HG03575 (cell line): ENCODE results near the gene FMN2.
"Not testable (repeated sequence)": the region's sequence is repeated elsewhere in the genome, so short reads cannot be mapped to it uniquely, and the experiment has no call there.

Experiments
- ATAC-seq: cut with Tn5 transposase; IDR thresholded peaks from one replicate; pipeline ENCODE4 v1.9.1; 2021; ENCODE audit not compliant: unreplicated experiment, insufficient number of reproducible peaks, low FRiP score; ENCODE audit errors: extremely low read depth

The FMN2 gene

DNA sequence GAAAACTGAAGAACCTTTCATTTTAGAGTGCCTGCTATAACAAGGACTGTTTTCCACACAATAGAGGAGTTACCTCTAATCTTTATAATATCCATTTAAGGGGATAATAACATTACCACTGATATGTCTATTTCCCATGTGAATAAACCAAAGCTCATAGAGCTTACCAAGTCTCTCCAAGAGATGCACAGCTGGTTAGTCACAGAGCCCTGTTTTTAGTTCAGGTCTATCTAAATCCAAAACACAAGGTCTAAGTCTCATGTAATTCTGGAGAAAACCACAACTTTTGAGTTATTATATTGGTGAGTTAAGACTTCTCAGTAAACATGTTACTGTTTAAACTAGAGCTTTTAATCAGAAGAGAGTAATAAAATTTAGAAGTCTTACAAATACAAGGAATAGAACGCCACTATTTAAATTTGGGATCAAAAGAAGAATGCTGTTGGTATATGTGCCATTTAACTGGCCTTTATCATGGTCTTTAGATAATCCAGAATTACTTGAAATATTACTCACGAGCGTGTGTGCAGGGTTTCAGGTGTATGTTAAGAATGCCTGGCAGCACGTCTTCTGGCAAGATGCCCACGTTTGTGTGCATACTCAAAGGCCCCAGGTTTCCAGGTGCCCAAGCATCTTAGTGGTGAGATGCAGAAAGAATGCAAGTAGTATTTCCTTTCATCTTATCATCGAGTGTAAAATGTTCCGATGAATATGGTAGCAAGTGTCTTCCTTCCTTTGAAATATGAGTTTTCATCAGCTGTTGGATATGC lies 190.6 kb downstream of the FMN2 start:
- ATAC-seq: no peak

DNA sequence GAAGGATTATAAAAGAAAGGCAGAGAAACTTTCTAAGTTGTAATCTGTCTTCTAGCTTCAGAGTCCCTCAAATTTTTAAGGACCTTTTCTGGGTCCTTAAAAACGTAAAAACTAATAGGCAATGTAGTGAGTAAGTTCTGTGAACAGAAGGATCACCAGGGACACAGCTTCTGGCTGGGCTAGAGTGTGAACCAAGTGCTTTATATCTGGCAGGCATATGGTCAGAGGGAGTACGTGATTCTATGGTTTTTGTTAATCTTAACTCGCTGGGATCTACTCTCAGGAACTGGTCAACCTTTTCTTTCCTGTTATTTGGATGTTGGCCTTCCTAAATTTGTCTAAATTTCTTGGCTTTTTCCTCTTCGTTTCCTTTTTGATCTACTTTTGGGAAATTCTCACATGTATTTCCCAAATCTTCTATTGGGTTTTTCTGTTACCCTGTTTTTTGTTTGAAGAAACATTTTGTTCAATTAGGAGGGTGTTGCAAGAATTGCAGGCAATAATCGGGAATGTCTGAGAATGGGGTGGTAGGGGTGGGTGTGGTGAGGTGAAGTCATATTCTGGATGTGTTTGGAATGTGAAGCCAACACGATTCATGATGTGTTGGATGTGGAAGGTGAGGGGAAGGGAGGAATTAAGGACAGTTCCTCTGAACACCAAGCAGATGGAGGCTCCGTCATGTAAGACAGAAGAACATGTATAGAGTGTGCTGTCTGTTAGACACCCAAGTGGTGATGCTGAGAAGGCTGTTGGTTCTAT lies 193.2 kb downstream of the FMN2 start:
- ATAC-seq: no peak

DNA sequence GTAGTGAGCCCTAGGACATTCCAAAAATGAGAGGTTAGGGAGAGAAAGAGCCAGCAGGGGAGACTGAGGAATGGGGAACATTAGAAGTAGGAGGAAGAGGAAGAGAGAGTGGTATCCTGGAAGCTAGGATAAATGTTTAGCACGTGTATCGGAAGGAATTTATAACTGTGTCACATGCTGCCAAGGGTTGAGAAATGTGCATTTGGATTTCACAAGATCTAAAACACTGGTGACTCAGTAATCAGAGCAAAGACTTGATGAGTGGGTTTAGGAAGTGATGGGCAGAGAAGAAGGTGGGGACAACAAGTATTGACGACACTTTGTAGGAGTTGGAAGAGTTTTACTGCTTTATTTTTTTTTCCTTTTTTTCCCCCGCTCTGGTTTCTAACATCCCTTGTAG lies 193.9 kb downstream of the FMN2 start:
- no peak for ATAC-seq

DNA sequence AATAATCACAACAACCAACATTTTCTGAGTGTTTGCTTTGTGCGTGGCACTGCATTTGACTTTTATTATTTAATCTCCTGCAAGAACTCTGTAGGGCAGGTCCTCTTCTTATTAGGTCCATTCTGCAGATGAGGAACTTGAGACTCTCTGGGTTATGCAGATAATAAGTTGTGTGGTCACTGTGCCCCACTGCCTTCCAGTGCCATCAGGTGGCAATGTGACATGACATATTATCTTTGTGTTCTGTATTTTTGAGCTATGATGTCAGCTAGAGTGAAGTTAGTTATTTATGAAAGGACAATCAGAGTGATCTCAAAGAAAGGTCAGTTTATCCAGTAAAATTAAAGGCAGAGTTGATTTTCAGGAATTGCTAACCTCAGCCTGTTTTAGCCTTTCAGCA lies 196.0 kb downstream of the FMN2 start:
- no peak for ATAC-seq

DNA sequence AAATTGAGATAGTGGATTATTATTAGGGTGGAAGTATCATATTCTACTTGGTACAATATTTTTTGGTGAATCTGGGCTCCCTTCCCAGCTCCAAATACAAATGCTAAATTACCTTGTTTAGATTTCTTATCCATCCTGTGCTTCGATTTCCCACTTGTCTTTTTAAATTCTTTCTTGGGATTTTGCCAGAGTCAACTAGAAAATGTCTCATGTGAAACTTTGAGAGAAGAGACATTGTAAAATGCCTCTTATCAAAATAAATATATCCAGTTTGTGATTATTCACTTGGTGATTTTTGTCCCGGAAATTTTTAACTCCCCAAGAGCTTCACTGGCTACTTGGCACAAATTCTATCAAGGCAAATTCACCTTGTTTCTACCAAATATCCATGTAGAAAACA lies 202.0 kb downstream of the FMN2 start:
- ATAC-seq: no peak

DNA sequence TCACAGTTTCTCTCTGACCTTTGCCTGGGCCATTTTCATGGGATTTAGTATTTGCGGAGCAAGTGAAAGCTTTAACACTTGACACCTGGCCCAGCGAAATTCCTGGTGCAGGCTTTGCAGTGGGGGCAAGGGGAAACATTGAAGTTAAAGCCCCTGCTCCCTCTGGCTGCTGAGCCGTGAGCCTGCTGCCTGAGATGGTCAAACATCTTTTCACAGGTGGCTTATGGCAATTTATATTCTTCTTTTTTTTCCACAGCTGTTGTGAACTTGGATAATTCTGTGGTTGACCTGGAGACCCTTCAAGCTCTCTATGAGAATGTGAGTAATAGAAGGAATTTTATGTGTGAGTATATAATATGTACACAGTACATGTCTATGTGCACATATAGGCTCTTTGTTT lies 202.9 kb downstream of the FMN2 start:
- ATAC-seq: no peak

DNA sequence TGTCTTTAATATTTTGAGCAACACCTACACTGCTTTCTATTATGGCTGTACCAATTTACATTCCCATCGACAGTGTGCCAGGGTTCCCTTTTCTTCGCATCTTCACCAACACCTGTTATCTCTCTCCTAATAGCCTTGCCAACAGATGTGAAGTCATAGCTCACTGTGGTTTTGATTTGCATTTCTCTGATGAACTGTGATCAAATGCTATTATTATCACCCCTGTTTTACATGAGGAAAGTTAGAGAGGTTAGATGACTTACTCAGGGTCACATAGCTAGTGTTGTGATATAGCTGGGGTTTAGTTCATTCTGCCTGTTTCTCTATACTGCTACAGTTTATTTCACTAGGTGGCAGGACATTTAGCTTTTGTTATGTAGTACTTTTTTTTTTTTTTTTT lies 204.1 kb downstream of the FMN2 start:
- no peak for ATAC-seq

DNA sequence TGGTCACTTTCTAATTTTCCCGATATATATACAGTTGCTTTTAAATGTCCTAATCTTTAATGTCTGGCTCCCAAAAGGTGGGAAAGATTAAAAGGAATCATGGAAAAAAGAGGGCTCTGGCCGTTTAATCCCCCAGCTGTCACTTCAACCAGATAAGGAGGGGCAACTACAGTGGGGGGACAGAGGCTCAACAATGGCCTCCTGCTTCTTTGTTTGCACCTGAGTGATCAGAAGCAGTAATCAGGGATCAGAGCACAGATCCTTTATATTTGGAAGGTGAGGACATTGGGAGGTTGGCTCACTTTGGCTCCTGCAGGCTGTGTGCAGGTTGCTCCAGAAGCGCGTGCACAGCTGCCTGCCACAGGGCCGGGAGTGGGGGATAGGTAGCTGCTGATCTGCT lies 212.8 kb downstream of the FMN2 start:
- no peak for ATAC-seq

DNA sequence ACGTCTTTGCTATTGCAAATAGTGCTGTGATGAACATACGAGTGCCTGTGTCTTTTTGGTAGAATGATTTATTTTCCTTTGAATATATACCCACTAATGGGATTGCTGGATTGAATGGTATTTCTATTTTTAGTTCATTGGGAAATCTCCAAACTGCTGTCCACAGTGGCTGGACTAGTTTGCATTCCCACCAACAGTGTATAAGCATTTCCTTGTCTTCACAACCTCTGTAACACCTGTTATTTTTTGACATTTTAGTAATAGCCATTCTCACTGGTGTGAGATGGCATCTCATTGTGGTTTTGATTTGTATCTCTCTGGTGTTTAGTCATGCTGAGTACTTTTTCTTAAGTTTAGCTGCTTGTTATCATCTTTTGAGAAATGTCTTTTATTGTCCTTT lies 215.0 kb downstream of the FMN2 start:
- no peak for ATAC-seq

DNA sequence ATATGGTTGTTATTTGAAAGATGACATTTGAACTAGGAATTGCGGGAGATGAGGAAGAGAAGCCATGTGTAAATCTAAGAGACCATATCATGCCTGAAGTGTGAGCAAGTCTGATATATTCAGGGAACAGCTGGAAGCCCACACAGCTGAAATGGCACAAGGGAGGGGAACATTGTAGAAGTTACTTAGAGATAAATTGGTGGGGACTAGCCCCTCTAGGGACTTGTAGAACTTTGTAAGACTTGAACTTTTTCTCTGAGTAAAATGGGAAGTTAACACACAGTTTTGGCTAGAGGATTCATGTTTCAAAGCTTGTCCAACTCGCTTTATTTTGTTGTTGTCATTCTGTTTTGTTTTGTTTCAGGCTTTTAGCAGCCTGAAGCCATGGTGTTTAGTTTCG lies 216.4 kb downstream of the FMN2 start:
- ATAC-seq: no peak

DNA sequence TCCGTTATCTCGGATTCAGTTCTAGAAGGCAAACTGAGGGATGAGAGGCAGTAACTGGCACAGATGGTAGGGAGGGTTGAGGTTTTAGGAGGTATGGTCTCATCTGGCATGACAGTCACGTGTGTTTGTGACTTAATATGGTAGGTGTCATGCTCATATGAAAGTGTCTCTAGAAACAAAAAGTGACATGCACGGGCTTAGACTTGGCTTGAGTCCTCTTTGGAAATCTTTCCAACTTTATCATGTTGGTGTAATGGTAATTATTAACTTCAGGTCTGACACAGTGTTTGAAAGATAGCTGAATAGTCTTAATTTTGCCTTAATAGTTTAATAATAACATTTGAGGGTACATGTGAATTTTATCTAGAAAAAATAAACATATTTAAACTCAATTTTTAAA lies 218.1 kb downstream of the FMN2 start:
- no peak for ATAC-seq

DNA sequence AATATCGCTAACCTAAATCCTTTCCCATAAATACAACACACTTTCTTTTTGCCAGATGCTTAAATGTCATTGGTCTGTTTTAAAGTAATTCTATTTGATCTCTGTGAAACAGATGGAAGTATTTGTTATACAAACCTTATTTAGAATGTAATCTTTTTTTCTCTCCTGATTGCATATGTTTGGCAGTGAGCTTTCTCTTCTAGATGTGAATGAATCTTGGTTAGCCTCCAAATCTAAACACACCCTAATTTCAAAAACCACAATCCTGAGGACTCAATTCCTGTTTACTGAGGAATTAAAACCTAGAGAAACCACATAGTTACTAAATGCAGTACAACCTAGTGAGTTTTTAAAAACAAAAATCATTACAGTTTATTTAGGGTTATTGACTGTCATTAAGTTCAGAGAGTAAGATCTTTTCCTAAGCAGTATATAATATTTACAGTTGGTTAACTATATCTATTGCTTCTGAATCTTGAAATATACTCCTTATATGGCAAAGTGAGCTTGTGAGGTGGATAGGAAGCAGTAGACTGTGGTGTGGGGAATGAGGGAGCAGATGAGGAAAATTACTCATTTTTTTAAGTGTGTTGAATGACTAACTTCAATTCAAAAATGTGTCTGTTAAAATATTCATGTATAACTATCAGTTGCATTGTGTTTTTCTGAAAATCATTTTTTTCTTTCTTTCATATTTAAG lies 218.7 kb downstream of the FMN2 start:
- no peak for ATAC-seq

DNA sequence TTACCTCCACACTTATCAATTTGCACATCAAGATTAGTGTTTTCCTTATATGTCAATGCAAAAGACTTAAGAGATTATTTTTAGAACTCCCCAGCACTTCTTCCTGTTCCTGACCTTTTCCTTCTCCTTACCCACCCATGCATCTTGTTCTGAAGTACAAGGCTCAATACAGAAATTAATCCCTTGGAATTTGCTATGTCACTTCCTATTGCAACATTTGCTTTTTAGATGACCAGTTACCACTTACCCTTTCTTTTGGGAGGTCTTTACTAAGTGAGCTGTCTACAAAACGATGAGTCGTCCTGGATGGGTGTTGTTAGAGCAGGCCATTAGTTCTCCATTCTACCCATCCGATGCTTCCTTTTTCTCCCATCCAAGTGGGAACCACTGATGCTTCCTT lies 221.2 kb downstream of the FMN2 start:
- no peak for ATAC-seq

DNA sequence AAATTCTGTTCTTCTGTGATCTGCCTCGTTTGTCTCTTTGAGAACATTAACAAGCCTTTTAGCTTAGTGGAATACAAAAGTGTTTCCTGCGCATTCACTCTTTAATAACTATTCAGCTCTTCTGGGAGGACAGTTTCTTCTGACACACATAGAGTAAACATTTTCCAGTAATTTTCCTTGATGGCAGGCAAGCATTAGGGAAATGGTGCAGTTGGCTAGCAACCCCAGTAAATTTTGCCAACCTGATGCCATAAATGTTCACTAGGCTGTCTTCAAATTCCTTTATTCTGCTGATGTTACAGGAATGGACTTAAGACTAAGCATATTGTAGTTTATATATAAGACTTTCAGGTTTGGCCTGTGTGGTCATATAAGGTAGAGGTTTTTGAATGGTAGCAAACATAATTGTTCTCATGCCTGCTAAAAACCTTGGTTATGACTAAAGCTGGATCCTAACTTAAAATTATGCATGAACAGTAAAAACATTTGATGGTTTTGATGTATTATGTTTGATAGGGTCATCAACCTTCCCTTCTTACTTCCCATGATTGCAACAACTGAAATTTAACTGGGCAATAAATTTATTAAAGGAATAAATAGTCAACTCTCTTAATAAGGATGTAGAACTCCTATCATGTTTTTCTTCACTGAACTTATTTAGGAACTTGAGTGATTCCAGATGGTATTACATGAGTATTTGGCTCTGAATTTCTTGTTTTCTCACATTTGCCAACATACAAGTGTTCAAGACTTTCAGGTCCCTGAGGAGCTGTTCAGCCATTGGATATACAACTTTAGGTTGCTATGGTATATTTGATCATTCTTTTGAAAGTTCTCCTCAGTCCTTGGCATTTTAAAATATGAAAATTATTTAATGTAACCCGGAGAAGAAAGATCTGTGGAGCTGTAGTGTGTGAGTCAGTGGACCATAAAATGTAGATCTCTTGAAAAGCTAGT lies 223.4 kb downstream of the FMN2 start:
- no peak for ATAC-seq

DNA sequence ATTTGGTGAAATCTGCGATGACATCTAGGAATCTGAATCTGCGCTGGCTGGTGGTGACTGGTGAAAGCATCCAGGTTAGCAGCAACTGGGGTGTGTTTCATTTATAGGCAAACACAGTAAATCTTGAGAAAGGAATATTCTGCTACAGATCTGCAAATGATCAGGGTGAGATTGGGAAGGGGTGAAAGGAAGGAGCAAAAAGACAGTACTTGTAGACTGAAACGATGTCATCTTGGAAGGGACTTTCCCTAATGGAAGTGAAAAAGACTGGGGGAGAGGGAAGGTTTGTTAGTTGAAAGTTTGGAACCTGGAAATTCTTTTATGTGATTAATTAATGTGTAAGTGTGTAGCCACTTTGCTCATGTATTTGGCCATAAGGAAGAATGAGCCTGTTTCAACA lies 228.3 kb downstream of the FMN2 start:
- ATAC-seq: no peak

DNA sequence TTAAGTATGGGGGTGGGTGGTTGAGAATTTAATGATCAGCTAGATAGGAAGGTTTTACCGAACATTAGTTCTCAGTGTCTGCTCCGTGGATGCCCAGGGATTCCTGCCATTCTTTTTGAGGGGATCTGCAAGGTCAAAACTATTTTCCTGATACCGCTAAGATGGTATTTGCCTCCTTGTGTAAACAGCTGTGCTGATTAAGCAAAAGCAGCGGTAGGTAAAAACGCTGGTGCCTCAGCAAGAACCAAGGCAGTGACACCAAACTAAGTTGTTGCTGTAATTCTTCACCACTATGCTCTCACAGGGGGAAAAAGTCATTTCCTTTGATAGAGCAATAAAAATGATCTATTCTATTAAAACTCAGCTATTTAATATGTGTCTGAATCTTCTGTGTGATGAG lies 229.0 kb downstream of the FMN2 start:
- no peak for ATAC-seq

DNA sequence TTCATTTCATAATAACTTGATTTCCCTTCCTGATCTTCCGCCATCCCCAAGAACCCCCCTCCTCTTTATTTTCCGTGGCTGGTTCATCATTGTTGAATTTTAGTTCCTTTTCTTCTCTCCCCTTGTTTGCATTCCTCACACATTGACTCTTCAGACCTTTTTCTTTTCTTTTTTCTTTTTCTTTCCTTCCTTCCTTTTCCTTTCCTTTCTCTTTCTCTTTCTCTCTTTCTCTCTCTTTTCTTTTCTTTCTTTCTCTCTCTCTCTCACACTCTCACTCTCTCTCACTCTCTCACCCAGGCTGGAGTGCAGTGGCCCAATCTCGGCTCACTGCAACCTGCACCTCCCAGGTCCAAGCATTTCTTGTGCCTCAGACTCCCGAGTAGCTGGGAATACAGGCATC lies 231.3 kb downstream of the FMN2 start:
- ATAC-seq: no peak

DNA sequence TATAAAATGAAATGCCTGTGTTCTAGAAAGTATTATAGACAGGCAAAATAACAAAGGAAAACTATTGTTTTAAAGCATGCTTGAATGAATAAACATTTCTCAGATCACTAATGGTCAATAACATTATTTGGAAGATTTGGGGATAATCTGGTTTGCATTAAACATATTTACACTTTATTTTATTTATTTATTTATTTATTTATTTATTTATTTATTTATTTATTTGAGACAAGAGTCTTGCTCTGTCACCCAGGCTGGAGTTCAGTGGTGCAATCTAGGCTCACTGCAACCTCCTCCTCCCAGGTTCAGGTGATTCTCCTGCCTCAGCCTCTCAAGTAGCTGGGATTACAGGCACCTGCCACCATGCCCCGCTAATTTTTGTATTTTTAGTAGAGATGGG lies 236.7 kb downstream of the FMN2 start:
- ATAC-seq: not testable (repeated sequence)

DNA sequence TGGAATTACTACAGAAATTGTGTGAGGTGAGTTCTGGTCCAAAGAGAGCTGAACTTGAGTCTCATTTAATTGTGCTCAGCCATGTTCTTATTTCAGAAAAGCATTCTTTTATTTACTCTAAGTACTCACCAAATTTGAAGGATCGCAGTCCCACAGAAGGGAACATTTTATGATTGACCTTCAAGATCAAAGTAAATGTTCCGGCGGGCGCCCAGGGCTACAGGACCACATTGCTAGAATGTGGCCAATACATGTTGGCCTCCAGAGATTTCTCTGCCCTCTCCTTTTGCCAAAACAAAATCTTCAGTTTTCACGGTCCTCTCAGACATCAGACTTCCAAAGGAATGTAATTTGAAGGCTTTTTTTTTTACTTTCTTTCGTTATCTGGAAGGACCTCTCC lies 237.8 kb downstream of the FMN2 start:
- no peak for ATAC-seq
